HG03457 (cell line): Measurements from ENCODE around the gene CIT.

Experiments
- ATAC-seq: cut with Tn5 transposase; IDR thresholded peaks from one replicate; pipeline ENCODE4 v1.9.1; 2021; ENCODE audit warnings: moderate number of reproducible peaks; ENCODE audit not compliant: unreplicated experiment

CIT gene

DNA sequence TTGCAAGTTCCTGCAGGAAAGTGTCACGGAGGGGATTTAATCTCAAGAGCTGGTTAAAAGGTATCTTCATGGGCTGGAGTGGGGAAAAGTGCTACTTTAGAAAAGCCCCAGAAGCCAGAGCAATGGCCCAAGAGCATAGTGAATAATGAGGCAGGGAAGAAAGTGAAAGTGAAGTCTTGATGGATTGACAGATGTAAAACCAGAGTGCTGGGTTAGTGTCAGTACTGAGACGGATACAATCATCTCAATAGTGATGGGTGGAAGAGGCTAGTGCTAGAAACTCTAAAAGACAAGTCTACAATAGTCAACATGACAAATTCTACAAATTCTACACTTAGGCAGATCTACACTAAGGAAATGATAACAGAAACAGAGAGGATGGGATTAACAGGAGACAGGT lies 68.1 kb downstream of the CIT start:
- no peak for ATAC-seq

- no peak for ATAC-seq
Observed at GRCh38 chr12:119808441-119808840, 68.7 kb downstream of the CIT start.

- ATAC-seq = no peak
Observed at GRCh38 chr12:119807380-119807779, 69.7 kb downstream of the CIT start.

DNA sequence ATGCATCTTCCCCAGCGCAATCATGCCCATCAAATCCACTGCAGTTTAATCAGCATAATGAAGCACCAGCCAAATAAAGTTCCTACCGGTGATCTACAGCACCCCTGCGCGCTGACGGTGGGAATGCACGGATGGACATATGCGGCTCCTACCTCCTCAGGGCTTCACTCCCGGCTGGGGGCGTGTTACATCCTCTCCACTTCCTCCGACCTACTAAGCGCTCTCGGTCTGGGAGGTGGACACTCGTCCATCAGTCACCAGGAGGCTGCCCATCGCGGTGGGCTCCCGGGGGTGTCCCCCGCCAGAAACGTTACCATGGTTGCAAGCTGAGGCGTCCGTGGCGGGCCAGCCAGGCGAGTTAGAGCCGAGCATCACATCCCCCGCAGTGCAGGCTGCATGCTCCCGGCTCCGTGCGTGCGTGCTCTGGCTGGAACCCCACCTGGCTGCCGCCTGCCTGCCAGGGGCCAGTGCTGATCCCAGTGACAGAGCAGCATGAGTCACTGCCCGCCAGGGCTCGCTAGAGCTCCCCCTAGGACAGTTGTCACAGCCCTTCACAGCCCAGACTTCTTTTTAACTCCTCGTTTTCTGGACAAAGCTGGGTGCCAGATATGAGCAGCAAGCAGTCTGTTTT lies 73.0 kb downstream of the CIT start:
- ATAC-seq = no peak

GRCh38 chr12:119803381-119803791 lies 73.7 kb downstream of the CIT start:
- no peak for ATAC-seq

GRCh38 chr12:119802472-119802871 lies 74.6 kb downstream of the CIT start:
- no peak for ATAC-seq

DNA sequence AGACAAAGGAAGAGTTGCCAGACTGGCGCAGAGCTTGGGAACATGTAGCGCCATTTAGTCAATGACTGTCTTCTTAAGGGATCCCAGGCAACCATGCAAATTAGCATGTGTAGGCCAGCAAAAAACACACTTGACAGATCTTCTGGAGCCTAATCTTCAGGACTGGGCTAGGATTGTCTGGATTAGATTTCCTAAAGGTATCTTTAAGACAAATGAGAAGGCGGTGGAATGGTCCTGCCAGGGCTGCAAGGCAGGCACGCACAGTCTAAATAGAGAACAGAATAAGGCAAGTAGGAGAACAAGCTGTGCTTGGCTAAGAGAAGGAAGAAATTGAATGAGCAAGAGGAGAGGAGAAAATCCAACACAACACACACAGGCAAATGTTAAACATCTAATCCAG lies 80.0 kb downstream of the CIT start:
- ATAC-seq = no peak

- ATAC-seq = no peak
Observed at GRCh38 chr12:119796292-119796691, 80.8 kb downstream of the CIT start.

GRCh38 chr12:119791453-119791852 lies 85.7 kb downstream of the CIT start:
- no peak for ATAC-seq

GRCh38 chr12:119788786-119789185 lies 88.3 kb downstream of the CIT start:
- ATAC-seq = no peak

DNA sequence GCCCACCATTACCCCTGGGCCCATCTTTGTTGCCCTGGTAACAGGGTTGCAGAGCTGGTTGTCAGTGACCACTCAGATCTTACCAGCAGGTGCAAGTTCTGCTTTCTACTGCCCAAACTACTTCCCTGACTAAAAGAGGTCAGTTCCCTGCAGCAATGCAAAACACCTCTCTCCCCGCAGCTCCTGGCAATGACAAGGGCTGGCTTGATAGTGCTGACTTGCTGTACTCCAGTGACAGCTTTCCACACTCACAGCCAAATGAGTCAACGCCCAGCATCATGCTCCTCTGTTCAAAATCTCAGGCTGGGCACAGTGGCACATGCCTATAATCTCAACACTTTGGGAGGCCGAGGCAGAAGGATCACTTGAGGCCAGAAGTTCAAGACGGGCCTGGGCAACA lies 90.6 kb downstream of the CIT start:
- no peak for ATAC-seq

GRCh38 chr12:119784673-119785072 lies 92.4 kb downstream of the CIT start:
- no peak for ATAC-seq

DNA sequence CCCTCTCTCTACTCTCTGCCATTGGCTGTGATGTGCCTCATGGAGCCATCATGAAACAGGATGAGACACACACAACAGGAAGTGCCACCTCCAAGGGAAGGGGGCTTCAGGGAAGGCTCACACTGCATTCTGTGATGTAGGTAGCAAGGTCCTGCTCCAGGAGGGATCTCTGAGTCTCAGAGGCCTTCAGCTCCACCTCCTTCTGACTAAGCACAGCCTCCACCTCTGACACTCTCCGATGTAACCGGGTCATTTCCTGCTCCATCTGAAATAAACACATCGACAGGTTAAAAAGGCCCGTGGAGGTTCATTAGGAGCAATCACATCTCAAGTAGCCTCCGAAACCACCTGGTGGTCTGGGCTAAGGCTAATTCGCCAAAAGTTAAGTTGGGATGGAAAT lies 93.3 kb downstream of the CIT start:
- no peak for ATAC-seq

GRCh38 chr12:119781804-119782203 lies 95.3 kb downstream of the CIT start:
- no peak for ATAC-seq

DNA sequence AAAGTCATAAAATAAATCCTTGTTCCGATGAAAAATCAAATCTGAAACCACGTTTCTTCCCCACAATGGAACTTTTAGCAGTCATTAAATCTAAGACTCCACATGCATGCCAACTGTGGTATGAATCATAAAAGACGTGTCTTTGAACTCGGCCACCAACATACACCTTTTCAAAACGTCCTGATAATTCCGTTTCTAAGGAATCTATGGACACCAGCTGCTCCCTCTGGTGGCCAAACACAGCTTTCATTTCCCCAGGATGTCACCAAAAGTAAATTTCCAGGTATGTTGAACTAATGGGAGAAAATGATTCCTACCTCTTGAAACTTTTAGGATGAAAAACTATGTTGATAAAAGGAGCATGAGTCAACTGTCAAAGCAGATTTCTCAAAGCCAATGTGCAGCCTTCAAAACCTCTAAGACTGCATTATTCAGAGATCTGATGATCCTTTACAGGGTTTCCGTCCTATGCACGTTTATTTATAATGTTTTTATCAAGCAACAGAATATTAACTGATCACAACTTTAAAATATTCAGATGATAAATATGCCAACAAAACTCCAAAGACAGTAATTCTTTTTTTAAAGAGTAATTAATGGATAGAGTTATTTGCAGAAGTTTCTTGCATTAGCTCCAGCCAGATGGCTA lies 96.2 kb downstream of the CIT start:
- no peak for ATAC-seq

DNA sequence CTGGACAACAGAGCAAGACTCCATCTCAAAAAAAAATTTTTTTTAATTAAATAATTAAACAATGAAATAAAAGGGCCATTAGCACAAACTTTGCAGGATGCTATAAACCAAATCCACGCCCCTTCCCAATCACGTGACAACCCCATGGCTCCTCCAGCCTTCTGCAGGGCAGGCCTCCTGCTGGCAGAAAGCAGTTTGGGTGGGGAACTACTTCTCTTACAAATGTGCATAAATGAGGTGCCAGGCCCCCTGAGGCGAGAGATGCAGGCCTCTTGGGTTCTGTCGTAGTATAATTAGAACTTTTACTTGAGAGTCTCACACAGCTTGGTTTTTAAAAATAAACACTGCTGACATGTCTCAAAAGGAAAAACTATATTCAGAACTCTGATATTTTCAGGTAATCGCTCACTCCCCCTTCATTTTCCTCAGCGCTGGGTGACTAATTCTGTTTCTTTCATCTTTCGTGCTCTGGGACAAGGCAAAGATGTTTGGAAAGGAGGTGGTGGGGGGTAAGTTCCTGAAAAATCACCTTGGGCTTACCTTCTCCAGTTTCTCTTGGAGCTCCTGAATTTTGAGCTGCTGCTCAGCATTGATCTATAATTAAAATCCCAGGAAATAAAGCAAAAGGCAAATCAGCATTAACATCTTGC lies 101.7 kb downstream of the CIT start:
- no peak for ATAC-seq

DNA sequence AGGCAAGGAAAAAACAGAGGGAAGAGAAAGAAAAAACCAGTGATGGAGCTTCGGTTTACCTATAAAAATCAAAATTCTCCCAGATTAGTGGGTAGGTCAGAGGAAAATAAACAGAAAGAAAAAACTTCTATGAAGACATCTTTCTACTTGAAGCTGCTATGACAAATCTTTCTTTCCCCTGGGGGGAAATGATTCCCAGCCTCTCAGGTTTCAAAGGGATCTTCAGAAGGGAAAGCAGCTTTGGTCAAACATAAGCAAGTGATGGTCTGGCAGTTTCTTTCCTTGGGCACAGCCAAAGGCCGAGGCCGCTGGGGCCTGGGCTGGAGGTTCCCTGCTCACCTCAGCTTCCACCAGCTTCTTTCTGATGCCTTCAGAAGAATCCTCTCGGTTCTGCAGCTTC lies 104.7 kb downstream of the CIT start:
- no peak for ATAC-seq

DNA sequence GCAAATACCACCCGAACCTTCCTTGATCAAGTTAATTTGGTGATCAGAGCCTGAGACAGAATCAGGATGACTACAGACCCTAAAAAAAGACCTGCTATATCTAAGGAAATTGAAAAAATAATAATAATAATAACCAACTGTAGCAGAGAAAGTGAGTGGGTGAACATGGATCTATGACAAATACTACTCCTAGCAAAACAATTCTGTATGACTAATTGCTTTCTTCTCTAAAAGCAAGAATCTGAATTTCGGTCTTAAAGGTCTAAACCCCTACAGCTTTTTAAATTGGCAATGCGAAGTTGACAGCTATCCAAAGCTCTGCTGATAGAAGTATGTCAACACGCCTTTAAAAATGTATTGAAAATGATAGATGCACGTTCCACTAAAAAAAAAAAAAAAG lies 107.0 kb downstream of the CIT start:
- ATAC-seq = no peak

- ATAC-seq = no peak
Observed at GRCh38 chr12:119762619-119763018, 114.5 kb downstream of the CIT start.

GRCh38 chr12:119758722-119759121 lies 118.4 kb downstream of the CIT start:
- no peak for ATAC-seq

GRCh38 chr12:119758234-119758633 lies 118.9 kb downstream of the CIT start:
- no peak for ATAC-seq

DNA sequence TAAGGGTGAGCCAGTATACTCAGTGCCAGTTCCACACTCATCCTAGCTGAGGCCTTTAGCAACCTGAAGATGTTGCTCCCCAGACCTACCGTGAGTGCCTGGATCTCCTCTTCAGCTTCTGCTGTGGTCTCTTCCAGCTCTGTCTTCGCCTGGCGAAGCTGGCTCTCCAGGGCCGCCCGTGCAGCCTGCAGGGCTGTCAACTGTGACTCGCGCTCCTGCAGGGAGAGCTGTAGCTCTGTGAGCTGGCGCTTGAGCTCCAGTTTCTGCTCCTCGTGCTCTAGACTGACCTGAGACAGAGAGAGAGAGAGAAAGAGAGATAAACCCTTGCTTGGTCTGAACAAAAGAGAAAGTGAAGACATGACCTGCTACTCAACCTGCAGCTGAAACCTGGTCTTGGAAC lies 125.2 kb downstream of the CIT start:
- no peak for ATAC-seq

- no peak for ATAC-seq
Observed at GRCh38 chr12:119749666-119750065, 127.5 kb downstream of the CIT start.
